PFSK-1 (cell line): ENCODE measurements around the gene C1QTNF9.

Source experiments
- POLR2AphosphoS5 ChIP-seq: IDR thresholded peaks from 2 replicates; pipeline ENCODE4 v1.6.1; 2012; ENCODE audit warnings: low read depth, mild to moderate bottlenecking, control low read depth, low read length, moderate library complexity
- TF ChIP-seq, protein P1 (sequence below), 2 experiments: IDR thresholded peaks; 2 replicates each; pipeline versions ENCODE4 v1.6.1 to v1.8.0; 2011 to 2012; ENCODE audit warnings: low read depth in 2 of 2, low read length in 2 of 2, control low read depth in 1 of 2, inconsistent platforms in 1 of 2, mild to moderate bottlenecking in 1 of 2, moderate library complexity in 1 of 2; ENCODE audit not compliant: insufficient read depth in 1 of 2

DNA sequence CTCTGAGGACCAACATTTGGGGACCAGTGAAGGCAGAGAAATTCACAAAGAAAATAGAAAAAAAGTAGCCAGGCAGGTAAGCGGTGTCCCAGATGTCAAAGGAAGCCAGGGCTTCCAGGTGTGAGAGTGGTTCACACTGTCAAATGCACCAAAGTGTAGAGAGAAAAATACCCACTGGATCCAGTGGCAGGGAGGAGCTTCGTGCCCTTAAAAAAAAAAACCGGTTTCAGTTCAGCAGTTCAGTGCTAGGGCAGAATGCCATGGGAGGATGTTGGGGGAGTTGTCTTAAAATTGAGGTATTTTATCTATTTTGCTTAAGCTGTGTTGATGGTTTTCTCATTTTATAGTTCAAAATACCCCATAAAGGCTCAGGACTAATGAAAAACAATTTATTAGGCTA, 47.8 kb upstream of the C1QTNF9 start:
- no peak for TF ChIP-seq POLR2AphosphoS5
- TF ChIP-seq, protein P1, sequence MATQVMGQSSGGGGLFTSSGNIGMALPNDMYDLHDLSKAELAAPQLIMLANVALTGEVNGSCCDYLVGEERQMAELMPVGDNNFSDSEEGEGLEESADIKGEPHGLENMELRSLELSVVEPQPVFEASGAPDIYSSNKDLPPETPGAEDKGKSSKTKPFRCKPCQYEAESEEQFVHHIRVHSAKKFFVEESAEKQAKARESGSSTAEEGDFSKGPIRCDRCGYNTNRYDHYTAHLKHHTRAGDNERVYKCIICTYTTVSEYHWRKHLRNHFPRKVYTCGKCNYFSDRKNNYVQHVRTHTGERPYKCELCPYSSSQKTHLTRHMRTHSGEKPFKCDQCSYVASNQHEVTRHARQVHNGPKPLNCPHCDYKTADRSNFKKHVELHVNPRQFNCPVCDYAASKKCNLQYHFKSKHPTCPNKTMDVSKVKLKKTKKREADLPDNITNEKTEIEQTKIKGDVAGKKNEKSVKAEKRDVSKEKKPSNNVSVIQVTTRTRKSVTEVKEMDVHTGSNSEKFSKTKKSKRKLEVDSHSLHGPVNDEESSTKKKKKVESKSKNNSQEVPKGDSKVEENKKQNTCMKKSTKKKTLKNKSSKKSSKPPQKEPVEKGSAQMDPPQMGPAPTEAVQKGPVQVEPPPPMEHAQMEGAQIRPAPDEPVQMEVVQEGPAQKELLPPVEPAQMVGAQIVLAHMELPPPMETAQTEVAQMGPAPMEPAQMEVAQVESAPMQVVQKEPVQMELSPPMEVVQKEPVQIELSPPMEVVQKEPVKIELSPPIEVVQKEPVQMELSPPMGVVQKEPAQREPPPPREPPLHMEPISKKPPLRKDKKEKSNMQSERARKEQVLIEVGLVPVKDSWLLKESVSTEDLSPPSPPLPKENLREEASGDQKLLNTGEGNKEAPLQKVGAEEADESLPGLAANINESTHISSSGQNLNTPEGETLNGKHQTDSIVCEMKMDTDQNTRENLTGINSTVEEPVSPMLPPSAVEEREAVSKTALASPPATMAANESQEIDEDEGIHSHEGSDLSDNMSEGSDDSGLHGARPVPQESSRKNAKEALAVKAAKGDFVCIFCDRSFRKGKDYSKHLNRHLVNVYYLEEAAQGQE (IDR thresholded peaks at IDR 0.05; ENCODE audit: insufficient read depth in 1 of 2, low read depth in 2 of 2, low read length in 2 of 2): no peak
